ENCODE results near the gene ADCY3. TPM values are rescaled to one million over a fixed set of nuclear protein-coding genes. Genes with fewer than 3 reads are reported as not detected.

ADCY3 gene
- polyA plus RNA-seq, 1 of the 3 experiments (the other 2 are of a cell fraction), result 53.9 TPM

DNA sequence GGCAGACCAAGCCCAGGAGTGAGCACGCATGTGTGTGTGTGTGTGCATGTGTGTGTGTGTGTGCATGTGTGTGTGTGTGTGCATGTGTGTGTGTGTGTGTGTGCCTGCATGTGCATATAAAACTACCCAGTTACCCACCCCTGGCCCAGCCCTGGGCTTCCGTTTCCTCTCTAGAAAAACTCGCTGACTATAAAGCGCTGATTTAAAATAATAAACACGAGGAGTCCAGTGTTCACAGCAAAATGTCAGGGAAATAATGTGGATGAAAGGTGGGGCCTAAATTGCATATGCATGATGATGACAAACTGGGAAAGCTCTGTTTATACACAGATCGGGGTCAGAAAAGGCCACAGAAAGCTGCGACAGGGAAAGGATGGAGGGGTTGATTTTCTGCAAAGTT, 7.5 kb downstream of the ADCY3 start:
- peaks cover 0 to 5% of the 10 kb centered on the region in 2 experiments for H3K36me3 ChIP-seq (replicated peaks in 1 of 2; ENCODE audit: control insufficient read depth in 1 of 2, insufficient read depth in 2 of 2, low read length in 1 of 2)
- H3F3A ChIP-seq (replicated peaks; ENCODE audit: insufficient read depth), result no peaks in the 10 kb centered on the region
- H3K79me2 ChIP-seq (ENCODE audit: insufficient read depth), result peaks cover 4% of the 10 kb centered on the region
- ChIA-PET POLR2A (no interaction called here), CTCF (interaction anchor here (2.0 kb wide), 1 partner anchor 63 kb away, joined by 7 read pairs; no protein-coding TSS in a partner anchor)
- no peaks in the 10 kb centered on the region for H3K27me3 ChIP-seq (ENCODE audit: insufficient read depth)
- no peak for DNase-seq
- WGBS (ENCODE audit: low lambda C conversion rate), result 97% methylated on average over 7 of the region's 7 CpGs
- H3K9me2 ChIP-seq, result no peaks in the 10 kb centered on the region
- no peak for TF ChIP-seq EP300 (IDR thresholded peaks at IDR 0.05; ENCODE audit: borderline replicate concordance in 1 of 2, low read depth in 1 of 2, low read length in 1 of 2)
- TF ChIP-seq, protein P1, sequence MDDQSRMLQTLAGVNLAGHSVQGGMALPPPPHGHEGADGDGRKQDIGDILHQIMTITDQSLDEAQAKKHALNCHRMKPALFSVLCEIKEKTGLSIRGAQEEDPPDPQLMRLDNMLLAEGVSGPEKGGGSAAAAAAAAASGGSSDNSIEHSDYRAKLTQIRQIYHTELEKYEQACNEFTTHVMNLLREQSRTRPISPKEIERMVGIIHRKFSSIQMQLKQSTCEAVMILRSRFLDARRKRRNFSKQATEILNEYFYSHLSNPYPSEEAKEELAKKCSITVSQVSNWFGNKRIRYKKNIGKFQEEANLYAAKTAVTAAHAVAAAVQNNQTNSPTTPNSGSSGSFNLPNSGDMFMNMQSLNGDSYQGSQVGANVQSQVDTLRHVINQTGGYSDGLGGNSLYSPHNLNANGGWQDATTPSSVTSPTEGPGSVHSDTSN (IDR thresholded peaks at IDR 0.05), result no peak
- TF ChIP-seq TCF12 (IDR thresholded peaks at IDR 0.05), result no peak
- TF ChIP-seq FOSL2 (IDR thresholded peaks at IDR 0.05; ENCODE audit: borderline replicate concordance, low read depth), result no peak
- no peak for TF ChIP-seq NRF1 (IDR thresholded peaks at IDR 0.05; ENCODE audit: low read depth, low read length)
- no peak overlapping the region for H3K9ac ChIP-seq
- H3K27ac ChIP-seq (ENCODE audit: low read depth in 2 of 2, low read length in 1 of 2), result no peak overlapping the region
- H3K4me3 ChIP-seq (ENCODE audit: low read depth in 2 of 2, low read length in 1 of 2), result no peak overlapping the region
- no peak overlapping the region for H2AFZ ChIP-seq (ENCODE audit: low read depth)
- no peak overlapping the region for H3K4me2 ChIP-seq
- peaks cover 0 to 9% of the 10 kb centered on the region in 2 experiments; a peak in 1 of 4 replicates for H3K4me1 ChIP-seq (ENCODE audit: control insufficient read depth in 1 of 2, insufficient read depth in 2 of 2, low read depth in 1 of 2, low read length in 1 of 2)
- H4K20me1 ChIP-seq (ENCODE audit: insufficient read depth), result peaks cover 6% of the 10 kb centered on the region; the same call in 1 of the 2 replicates
- H3K9me3 ChIP-seq, result 0 out of 2 replicates have a peak, but pooled peaks cover 3% of the 10 kb centered on the region

DNA sequence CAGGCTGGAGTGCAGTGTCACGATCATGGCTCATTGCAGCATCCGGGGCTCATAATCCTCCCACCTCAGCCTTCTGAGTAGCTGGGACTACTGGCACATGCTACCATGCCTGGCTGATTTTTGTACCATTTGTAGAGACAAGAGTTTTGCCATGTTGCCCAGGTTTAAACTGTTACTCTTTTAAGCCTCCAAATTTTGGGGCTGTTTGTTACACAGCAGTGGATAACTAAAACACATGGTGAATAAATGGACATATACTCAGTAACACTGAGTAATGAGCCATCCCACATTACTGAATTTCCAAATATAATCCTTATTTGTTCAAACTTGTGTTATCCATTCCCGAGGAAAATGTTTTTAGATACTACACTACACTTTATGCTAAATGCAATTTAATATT, 9.8 kb downstream of the ADCY3 start:
- no peak overlapping the region for H2AFZ ChIP-seq (ENCODE audit: low read depth)
- no peaks in the 10 kb centered on the region for H3K27me3 ChIP-seq (ENCODE audit: insufficient read depth)
- whole genome bisulfite sequencing (ENCODE audit: low lambda C conversion rate), result 96% methylated on average over 3 of the region's 3 CpGs
- peaks cover 4% of the 10 kb centered on the region for H3K79me2 ChIP-seq (ENCODE audit: insufficient read depth)
- no peak for DNase-seq
- CTCF ChIA-PET, result interaction anchor here (0.6 to 1.0 kb wide), 4 partner anchors 12 to 233 kb away, joined by 3 to 4 read pairs (median 3); partner anchors contain the start of genes CENPO and PTRHD1
- no peak overlapping the region for H3K9ac ChIP-seq
- POLR2A ChIA-PET, result interaction anchor here (0.8 kb wide), 1 partner anchor 9 kb away, joined by 6 read pairs; no protein-coding TSS in a partner anchor
- no peaks in the 10 kb centered on the region for H3K9me2 ChIP-seq
- no peak overlapping the region for H3K4me2 ChIP-seq
- no peaks in the 10 kb centered on the region for H3F3A ChIP-seq (replicated peaks; ENCODE audit: insufficient read depth)
- H3K27ac ChIP-seq (ENCODE audit: low read depth in 2 of 2, low read length in 1 of 2), result no peak overlapping the region
- H3K4me3 ChIP-seq (ENCODE audit: low read depth in 2 of 2, low read length in 1 of 2), result no peak overlapping the region
- H3K9me3 ChIP-seq, result 0 out of 2 replicates have a peak, but pooled peaks cover 3% of the 10 kb centered on the region
- H3K4me1 ChIP-seq (ENCODE audit: control insufficient read depth in 1 of 2, insufficient read depth in 2 of 2, low read depth in 1 of 2, low read length in 1 of 2), result peaks cover 0 to 3% of the 10 kb centered on the region in 2 experiments; a peak in 1 of 4 replicates
- TF ChIP-seq, protein P2, sequence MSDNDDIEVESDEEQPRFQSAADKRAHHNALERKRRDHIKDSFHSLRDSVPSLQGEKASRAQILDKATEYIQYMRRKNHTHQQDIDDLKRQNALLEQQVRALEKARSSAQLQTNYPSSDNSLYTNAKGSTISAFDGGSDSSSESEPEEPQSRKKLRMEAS (IDR thresholded peaks at IDR 0.05; ENCODE audit: low read depth), result no peak
- peaks cover 0 to 5% of the 10 kb centered on the region in 2 experiments for H3K36me3 ChIP-seq (replicated peaks in 1 of 2; ENCODE audit: control insufficient read depth in 1 of 2, insufficient read depth in 2 of 2, low read length in 1 of 2)
- H4K20me1 ChIP-seq (ENCODE audit: insufficient read depth), result peaks cover 6% of the 10 kb centered on the region; the same call in 1 of the 2 replicates

GRCh38 chr2:24909555-24910177, 10.4 kb downstream of the ADCY3 start:
- POLR2A ChIA-PET, result interaction anchor here (0.8 kb wide), 1 partner anchor 9 kb away, joined by 6 read pairs; no protein-coding TSS in a partner anchor
- no peak for DNase-seq
- no peak overlapping the region; the same call in 1 of the 2 replicates for H3K4me2 ChIP-seq

More at GRCh38 chr2:24909555-24910177, 10.4 kb downstream of the ADCY3 start:
- H2AFZ ChIP-seq (ENCODE audit: low read depth), result no peak overlapping the region
- peaks cover 0 to 5% of the 10 kb centered on the region in 2 experiments for H3K36me3 ChIP-seq (replicated peaks in 1 of 2; ENCODE audit: control insufficient read depth in 1 of 2, insufficient read depth in 2 of 2, low read length in 1 of 2)
- H3F3A ChIP-seq (replicated peaks; ENCODE audit: insufficient read depth), result no peaks in the 10 kb centered on the region
- no peak overlapping the region for H3K4me3 ChIP-seq (ENCODE audit: low read depth in 2 of 2, low read length in 1 of 2)
- TF ChIP-seq, protein P1 (IDR thresholded peaks at IDR 0.05), result peak; percentile 17; the same call in 1 of the 2 replicates
- TF ChIP-seq NFIC (IDR thresholded peaks at IDR 0.05; ENCODE audit: borderline replicate concordance), result peak; percentile 82
- TF ChIP-seq, protein P3, sequence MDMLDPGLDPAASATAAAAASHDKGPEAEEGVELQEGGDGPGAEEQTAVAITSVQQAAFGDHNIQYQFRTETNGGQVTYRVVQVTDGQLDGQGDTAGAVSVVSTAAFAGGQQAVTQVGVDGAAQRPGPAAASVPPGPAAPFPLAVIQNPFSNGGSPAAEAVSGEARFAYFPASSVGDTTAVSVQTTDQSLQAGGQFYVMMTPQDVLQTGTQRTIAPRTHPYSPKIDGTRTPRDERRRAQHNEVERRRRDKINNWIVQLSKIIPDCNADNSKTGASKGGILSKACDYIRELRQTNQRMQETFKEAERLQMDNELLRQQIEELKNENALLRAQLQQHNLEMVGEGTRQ (IDR thresholded peaks at IDR 0.05; ENCODE audit: borderline replicate concordance, low read depth, low read length), result no peak
- peak; percentile 22; the same call in 1 of the 2 replicates for TF ChIP-seq POLR2AphosphoS5 (IDR thresholded peaks at IDR 0.05; ENCODE audit: low read depth, low read length)
- no peak for TF ChIP-seq RXRA (IDR thresholded peaks at IDR 0.05; ENCODE audit: borderline replicate concordance, low read depth)
- TF ChIP-seq TCF12 (IDR thresholded peaks at IDR 0.05), result peak; percentile 89
- H3K9me2 ChIP-seq, result no peaks in the 10 kb centered on the region
- WGBS (ENCODE audit: low lambda C conversion rate), result 61% methylated on average over 5 of the region's 5 CpGs
- H3K9me3 ChIP-seq, result 0 out of 2 replicates have a peak, but pooled peaks cover 3% of the 10 kb centered on the region
- peaks cover 6% of the 10 kb centered on the region; the same call in 1 of the 2 replicates for H4K20me1 ChIP-seq (ENCODE audit: insufficient read depth)
- peaks cover 4% of the 10 kb centered on the region for H3K79me2 ChIP-seq (ENCODE audit: insufficient read depth)
- H3K27me3 ChIP-seq (ENCODE audit: insufficient read depth), result no peaks in the 10 kb centered on the region
- H3K9ac ChIP-seq, result no peak overlapping the region
- H3K4me1 ChIP-seq (ENCODE audit: control insufficient read depth in 1 of 2, insufficient read depth in 2 of 2, low read depth in 1 of 2, low read length in 1 of 2), result peaks cover 0 to 3% of the 10 kb centered on the region in 2 experiments; a peak in 1 of 4 replicates
- CTCF ChIA-PET, result interaction anchor here (0.6 to 1.0 kb wide), 5 partner anchors 12 to 534 kb away, joined by 3 to 4 read pairs (median 3); partner anchors contain the start of genes CENPO and PTRHD1
- no peak overlapping the region; a peak in 1 of 4 replicates for H3K27ac ChIP-seq (ENCODE audit: low read depth in 2 of 2, low read length in 1 of 2)
